ENCODE results near the gene MAGIX. TPM values are rescaled to one million over a fixed set of nuclear protein-coding genes. Genes with fewer than 3 reads are reported as not detected.

MAGIX gene
- total and polyA plus RNA-seq, 7 experiments from 2014 or later = 0.38 to 2.6 (median 1.9) TPM

DNA sequence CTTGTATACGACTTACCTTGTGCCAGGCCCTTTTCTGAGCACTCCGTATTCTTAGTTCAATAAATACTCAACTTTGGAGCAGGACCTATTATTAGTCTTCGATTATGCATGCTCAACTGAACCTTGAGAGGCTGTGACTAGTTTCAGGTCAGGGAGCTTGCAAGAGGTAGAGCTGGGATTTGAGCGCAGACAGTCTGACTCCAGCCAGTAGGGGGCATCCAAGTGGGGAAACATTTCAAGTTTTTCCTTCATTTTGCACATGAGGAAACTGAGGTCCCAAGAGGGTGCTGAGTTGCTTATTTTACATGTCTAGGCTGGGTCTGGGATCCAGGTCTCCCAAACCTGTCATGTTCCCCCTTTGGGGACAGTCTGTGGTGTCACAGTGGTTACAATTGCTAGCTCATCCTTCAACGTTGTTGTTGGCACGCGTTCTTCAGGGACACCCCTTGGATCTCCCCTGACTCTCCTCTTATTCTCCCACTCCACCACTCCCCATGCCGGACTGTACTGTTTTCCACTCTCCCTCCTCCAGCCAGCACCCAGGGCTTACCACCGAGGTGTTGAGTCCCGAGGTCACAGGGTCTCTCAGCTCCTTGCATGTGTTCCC, 30.3 kb downstream of the MAGIX start:
- DNase-seq = peak in 3 of 9 donors; percentile 22 to 27 (median 26)
- peak overlapping the region in 1 of 9 donors; percentile 35 for H3K27ac Mint-ChIP-seq
- POLR2A ChIA-PET = interaction anchor here (0.6 to 1.8 kb wide), 4 partner anchors 76 to 759 kb away, joined by 3 to 5 read pairs (median 4); partner anchors contain the start of gene PPP1R3F

DNA sequence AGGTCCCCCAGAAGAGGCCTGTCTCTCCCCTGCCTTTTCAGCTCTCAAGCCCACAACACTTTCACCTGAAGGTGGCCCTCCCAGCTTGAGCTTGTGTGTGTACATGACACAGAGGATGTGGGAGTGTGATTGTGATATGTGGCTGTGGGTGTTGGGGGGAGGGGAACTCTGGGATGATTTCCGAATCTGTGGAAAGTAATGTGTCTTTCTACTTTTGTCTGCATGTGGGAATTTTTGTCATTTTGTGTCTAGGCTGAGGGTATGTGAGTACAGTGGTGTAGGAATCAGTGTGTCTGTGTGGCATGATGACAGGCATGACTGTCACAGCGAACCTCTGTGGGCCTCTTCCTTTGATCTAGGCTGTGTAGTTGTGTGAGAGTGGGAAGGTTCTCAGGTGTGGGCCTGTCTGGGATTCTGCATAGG, 31.0 kb downstream of the MAGIX start:
- Mint-ChIP-seq H3K27ac (peak overlapping the region in 4 of 9 donors; percentile 13 to 81 (median 56)), H3K27me3 (peaks cover 0 to 7% (median 0%) of the 10 kb centered on the region in 5 donors), H3K36me3 (peaks cover 0 to 4% (median 0%) of the 10 kb centered on the region in 5 donors), H3K4me3 (peak overlapping the region in 6 of 10 donors; percentile 7 to 55 (median 27)), H3K4me1 (peaks cover 19 to 39% (median 32%) of the 10 kb centered on the region in 7 donors), H3K9me3 (peaks cover 0 to 2% (median 0%) of the 10 kb centered on the region in 11 donors)
- H3K4me3 ChIP-seq (ENCODE audit: low read length) = no peak overlapping the region
- intact Hi-C loops (cut with micrococcal nuclease) = loop anchor here (5.0 kb wide), 3 partner anchors 36 to 1356 kb away; partner anchors contain the start of genes USP27X (in 1 of the 2) and ZNF81 (in 1 of the 2)
- no peak for DNase-seq
- ATAC-seq = no peak
- H3K36me3 ChIP-seq (ENCODE audit: control insufficient read depth in 2 of 3, insufficient read depth in 3 of 3, low read length in 3 of 3) = no peaks in the 10 kb centered on the region
- peaks cover 0 to 15% of the 10 kb centered on the region in 2 donors for H3K4me1 ChIP-seq (ENCODE audit: control insufficient read depth in 2 of 2, insufficient read depth in 2 of 2, low read length in 2 of 2)
- H3K27me3 ChIP-seq (ENCODE audit: control insufficient read depth in 2 of 2, insufficient read depth in 2 of 2, low read length in 2 of 2) = no peaks in the 10 kb centered on the region
- CTCF ChIA-PET = interaction anchor here (0.9 kb wide), 1 partner anchor 38 kb away, joined by 3 read pairs; no protein-coding TSS in a partner anchor
- no peak overlapping the region for H3K27ac ChIP-seq (ENCODE audit: low read depth, low read length)
- no peaks in the 10 kb centered on the region for H3K9me3 ChIP-seq (ENCODE audit: control insufficient read depth in 2 of 3, low read length in 3 of 3)
- POLR2A ChIA-PET = interaction anchor here (1.8 kb wide), 1 partner anchor 116 kb away, joined by 5 read pairs; no protein-coding TSS in a partner anchor

More for the DNA sequence above, 30.3 kb downstream of the MAGIX start:
- Histone ChIP-seq H3K4me1 (ENCODE audit: control insufficient read depth in 2 of 2, insufficient read depth in 2 of 2, low read length in 2 of 2) (peaks cover 0 to 15% of the 10 kb centered on the region in 2 donors), H3K9me3 (ENCODE audit: control insufficient read depth in 2 of 3, low read length in 3 of 3) (no peaks in the 10 kb centered on the region), H3K36me3 (ENCODE audit: control insufficient read depth in 2 of 3, insufficient read depth in 3 of 3, low read length in 3 of 3) (no peaks in the 10 kb centered on the region), H3K27ac (ENCODE audit: low read depth, low read length) (no peak overlapping the region), H3K4me3 (ENCODE audit: low read length) (no peak overlapping the region), H3K27me3 (ENCODE audit: control insufficient read depth in 2 of 2, insufficient read depth in 2 of 2, low read length in 2 of 2) (no peaks in the 10 kb centered on the region)
- Mint-ChIP-seq H3K4me3 (peak overlapping the region in 9 of 10 donors; percentile 20 to 78 (median 39)), H3K27me3 (no peaks in the 10 kb centered on the region), H3K9me3 (peaks cover 0 to 2% (median 0%) of the 10 kb centered on the region in 11 donors), H3K36me3 (peaks cover 0 to 3% (median 0%) of the 10 kb centered on the region in 5 donors), H3K4me1 (peaks cover 12 to 38% (median 27%) of the 10 kb centered on the region in 7 donors)
- CTCF ChIA-PET = interaction anchor here (0.9 to 1.8 kb wide), 5 partner anchors 38 to 561 kb away, joined by 3 to 5 read pairs (median 4); no protein-coding TSS in a partner anchor
- ATAC-seq = no peak
- intact Hi-C loops (cut with micrococcal nuclease) = loop anchor here (1.0 to 5.0 kb wide), 4 partner anchors 36 to 1356 kb away; partner anchors contain the start of genes USP27X (in 1 of the 2) and ZNF81 (in 1 of the 2)

DNA sequence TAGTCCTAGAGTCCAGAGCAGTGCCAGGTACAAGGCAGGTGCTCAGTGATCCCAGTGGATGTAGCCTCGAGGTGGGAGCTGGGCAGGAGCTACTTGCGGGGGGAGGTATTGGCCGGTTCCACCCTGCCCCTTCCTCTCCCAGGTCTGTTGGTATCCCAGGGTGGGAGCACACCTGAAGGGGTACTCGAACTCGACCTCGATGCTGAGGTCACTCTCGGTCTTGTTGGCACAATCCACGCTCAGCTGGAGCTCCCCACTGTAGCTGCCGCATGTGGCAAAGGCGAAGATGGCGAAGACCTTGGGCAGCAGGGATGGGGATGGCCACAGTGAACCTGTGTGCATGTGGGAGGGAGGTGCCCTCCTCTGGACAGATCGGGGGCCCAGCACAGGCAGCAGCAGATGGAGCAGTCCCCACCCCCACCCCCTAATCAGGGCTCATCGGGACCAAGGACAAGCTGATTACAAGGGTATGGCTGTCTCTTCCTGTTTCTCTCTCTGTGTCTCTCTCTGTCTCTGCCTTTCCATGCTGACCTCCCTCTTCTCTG, 35.1 kb downstream of the MAGIX start:
- ChIA-PET CTCF (no interaction called here), POLR2A (no interaction called here)
- no peaks in the 10 kb centered on the region for H3K36me3 ChIP-seq (ENCODE audit: control insufficient read depth in 2 of 3, insufficient read depth in 3 of 3, low read length in 3 of 3)
- no peak overlapping the region for H3K27ac ChIP-seq (ENCODE audit: low read depth, low read length)
- H3K27ac Mint-ChIP-seq = no peak overlapping the region
- peaks cover 0 to 9% of the 10 kb centered on the region in 2 donors for H3K4me1 ChIP-seq (ENCODE audit: control insufficient read depth in 2 of 2, insufficient read depth in 2 of 2, low read length in 2 of 2)
- no peaks in the 10 kb centered on the region for H3K27me3 ChIP-seq (ENCODE audit: control insufficient read depth in 2 of 2, insufficient read depth in 2 of 2, low read length in 2 of 2)
- no peak overlapping the region for H3K4me3 ChIP-seq (ENCODE audit: low read length)
- H3K36me3 Mint-ChIP-seq = peaks cover 0 to 4% (median 0%) of the 10 kb centered on the region in 5 donors
- H3K4me3 Mint-ChIP-seq = peak overlapping the region in 2 of 10 donors; percentile 9 to 77
- no peak for ATAC-seq
- intact Hi-C loops (cut with micrococcal nuclease) = no loop called here
- H3K27me3 Mint-ChIP-seq = peaks cover 0 to 10% (median 0%) of the 10 kb centered on the region in 5 donors
- peaks cover 20 to 36% (median 24%) of the 10 kb centered on the region in 7 donors for H3K4me1 Mint-ChIP-seq
- H3K9me3 ChIP-seq (ENCODE audit: control insufficient read depth in 2 of 3, low read length in 3 of 3) = no peaks in the 10 kb centered on the region
- peaks cover 0 to 1% (median 0%) of the 10 kb centered on the region in 11 donors for H3K9me3 Mint-ChIP-seq
- DNase-seq = no peak

DNA sequence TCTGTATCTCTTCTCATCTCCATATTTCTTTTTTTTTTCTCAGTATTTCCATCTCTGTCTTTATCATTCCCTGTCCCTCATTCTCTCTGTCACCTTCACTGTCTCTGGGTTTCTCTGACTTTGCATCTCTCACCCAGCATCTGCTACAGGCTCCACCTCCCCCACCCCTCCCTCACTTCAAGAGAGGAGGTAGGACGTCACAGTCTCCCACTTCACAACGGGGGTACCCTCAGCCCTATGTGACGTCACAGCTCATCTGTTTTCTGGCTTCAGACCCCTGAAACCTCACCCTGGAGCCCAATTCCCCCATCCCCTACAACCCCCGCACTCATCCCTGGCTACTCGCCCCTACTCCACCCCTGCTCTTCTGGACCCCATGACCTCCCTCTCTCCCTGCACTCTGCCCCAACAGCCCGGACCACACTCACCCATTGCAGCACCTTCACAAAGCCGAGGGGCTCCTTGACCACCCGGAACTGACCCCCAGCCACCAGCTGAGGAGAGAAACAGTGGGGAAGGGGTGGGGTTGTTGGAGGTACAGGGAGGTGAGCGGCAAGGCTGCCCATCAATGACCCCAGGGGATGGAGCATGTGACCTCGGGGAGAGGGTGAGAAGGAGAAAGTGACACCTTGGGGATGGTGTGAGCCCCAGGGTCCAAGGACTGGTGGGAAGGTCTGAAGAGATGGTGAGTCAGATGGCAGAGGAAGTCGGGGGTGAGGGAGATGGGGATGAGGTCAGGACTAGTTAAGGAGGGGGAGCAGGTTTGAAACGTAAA, 36.2 kb downstream of the MAGIX start:
- POLR2A ChIA-PET = interaction anchor here (0.7 kb wide), 1 partner anchor 62 kb away, joined by 3 read pairs; no protein-coding TSS in a partner anchor

DNA sequence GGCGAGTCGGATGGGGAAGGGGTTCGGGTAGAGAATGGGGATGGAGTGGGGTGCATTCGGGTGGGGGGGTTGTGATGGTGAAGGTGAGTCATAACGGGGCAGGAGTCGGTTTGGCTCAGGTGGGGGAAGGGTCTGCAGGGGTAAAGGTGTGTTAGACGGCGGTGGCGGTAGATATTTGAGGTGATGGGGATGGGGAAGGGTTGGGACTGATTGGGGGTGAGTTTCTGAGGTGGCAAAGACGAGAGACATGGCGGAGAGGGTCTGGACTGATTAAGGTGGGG, 36.7 kb downstream of the MAGIX start:
- H3K27ac Mint-ChIP-seq = no peak overlapping the region
- peaks cover 0 to 17% (median 0%) of the 10 kb centered on the region in 5 donors for H3K27me3 Mint-ChIP-seq
- intact Hi-C loops (cut with micrococcal nuclease) = no loop called here
- ATAC-seq = no peak
- Histone ChIP-seq H3K36me3 (ENCODE audit: control insufficient read depth in 2 of 3, insufficient read depth in 3 of 3, low read length in 3 of 3) (no peaks in the 10 kb centered on the region), H3K9me3 (ENCODE audit: control insufficient read depth in 2 of 3, low read length in 3 of 3) (no peaks in the 10 kb centered on the region), H3K27ac (ENCODE audit: low read depth, low read length) (no peak overlapping the region), H3K4me1 (ENCODE audit: control insufficient read depth in 2 of 2, insufficient read depth in 2 of 2, low read length in 2 of 2) (no peaks in the 10 kb centered on the region), H3K4me3 (ENCODE audit: low read length) (no peak overlapping the region), H3K27me3 (ENCODE audit: control insufficient read depth in 2 of 2, insufficient read depth in 2 of 2, low read length in 2 of 2) (no peaks in the 10 kb centered on the region)
- DNase-seq = no peak
- peaks cover 0 to 4% (median 0%) of the 10 kb centered on the region in 5 donors for H3K36me3 Mint-ChIP-seq
- no peaks in the 10 kb centered on the region for H3K9me3 Mint-ChIP-seq
- peak overlapping the region in 5 of 10 donors; percentile 9 to 77 (median 66) for H3K4me3 Mint-ChIP-seq
- H3K4me1 Mint-ChIP-seq = peaks cover 9 to 22% (median 12%) of the 10 kb centered on the region in 7 donors
- CTCF ChIA-PET = no interaction called here
- POLR2A ChIA-PET = interaction anchor here (0.7 kb wide), 1 partner anchor 62 kb away, joined by 3 read pairs; no protein-coding TSS in a partner anchor

More for the DNA sequence above, 36.2 kb downstream of the MAGIX start:
- Mint-ChIP-seq H3K27ac (peak overlapping the region in 2 of 9 donors; percentile 38 to 48), H3K9me3 (no peaks in the 10 kb centered on the region), H3K36me3 (peaks cover 0 to 4% (median 0%) of the 10 kb centered on the region in 5 donors), H3K27me3 (peaks cover 0 to 13% (median 0%) of the 10 kb centered on the region in 5 donors), H3K4me3 (peak overlapping the region in 6 of 10 donors; percentile 9 to 77 (median 38)), H3K4me1 (peaks cover 12 to 26% (median 13%) of the 10 kb centered on the region in 7 donors)
- no peaks in the 10 kb centered on the region for H3K4me1 ChIP-seq (ENCODE audit: control insufficient read depth in 2 of 2, insufficient read depth in 2 of 2, low read length in 2 of 2)
- H3K9me3 ChIP-seq (ENCODE audit: control insufficient read depth in 2 of 3, low read length in 3 of 3) = no peaks in the 10 kb centered on the region
- H3K36me3 ChIP-seq (ENCODE audit: control insufficient read depth in 2 of 3, insufficient read depth in 3 of 3, low read length in 3 of 3) = no peaks in the 10 kb centered on the region
- no peaks in the 10 kb centered on the region for H3K27me3 ChIP-seq (ENCODE audit: control insufficient read depth in 2 of 2, insufficient read depth in 2 of 2, low read length in 2 of 2)
- CTCF ChIA-PET = no interaction called here
- intact Hi-C loops (cut with micrococcal nuclease) = no loop called here
- no peak for ATAC-seq
- no peak for DNase-seq
- no peak overlapping the region for H3K27ac ChIP-seq (ENCODE audit: low read depth, low read length)
- no peak overlapping the region for H3K4me3 ChIP-seq (ENCODE audit: low read length)

Data from naive thymus-derived CD4-positive, alpha-beta T cell (primary cell).